Gastrocnemius medialis (tissue), 4 donors: Measurements from ENCODE around the gene C1QTNF1. TPM values are rescaled to one million over a fixed set of nuclear protein-coding genes. Genes with fewer than 3 reads are reported as not detected.
A peak's percentile ranks its signal among the peaks of the same experiment; 100 is the strongest.

ENCODE experiments used
- ATAC-seq, 2 donors: fragments of 150-250 bp; one replicate each; pipeline ENCODE4 v1.9.1; 2016
- DNase-seq, 2 donors: peaks; one replicate each; pipeline ENCODE4 v3.0.0-alpha.2; 2019
- H3K27ac ChIP-seq, 4 donors: fragments of 200-600 bp; sonication (generic); 1 replicate in 1 of 4; 2 replicates in 3 of 4; pipeline ENCODE4 v1.5.1; 2016 to 2018; ENCODE audit warnings: mild to moderate bottlenecking in 2 of 4, moderate library complexity in 1 of 4
- H3K27me3 ChIP-seq, 3 donors: fragments of 200-600 bp; sonication (generic) in 2 of 3; 1 replicate in 1 of 3; 2 replicates in 2 of 3; pipeline versions ENCODE4 v1.5.1 to v1.6.0; 2016 to 2019; ENCODE audit warnings: mild to moderate bottlenecking in 1 of 3, moderate library complexity in 1 of 3
- H3K36me3 ChIP-seq, 2 donors: fragments of 200-600 bp; sonication (generic) in 1 of 2; one replicate each; pipeline ENCODE4 v1.5.1; 2017 to 2018
- H3K4me1 ChIP-seq, 2 donors: fragments of 200-600 bp; sonication (generic) in 1 of 2; one replicate each; pipeline ENCODE4 v1.5.1; 2016 to 2017; ENCODE audit warnings: mild to moderate bottlenecking in 2 of 2
- H3K4me3 ChIP-seq, 4 donors: fragments of 200-600 bp; sonication (generic) in 3 of 4; 1 replicate in 1 of 4; 2 replicates in 3 of 4; pipeline ENCODE4 v1.5.1; 2016 to 2019; ENCODE audit warnings: mild to moderate bottlenecking in 2 of 4
- H3K9me3 ChIP-seq, 3 donors: fragments of 200-600 bp; sonication (generic) in 2 of 3; 1 replicate in 1 of 3; 2 replicates in 2 of 3; pipeline ENCODE4 v1.5.1; 2016 to 2019
- POLR2A ChIP-seq, 2 donors: fragments of 450-650 bp; IDR thresholded peaks; one replicate each; pipeline ENCODE4 v1.6.1; 2017; ENCODE audit warnings: antibody characterized with exemption in 2 of 2, mild to moderate bottlenecking in 2 of 2, moderate library complexity in 2 of 2
- in situ Hi-C, 4 donors: fragments of 200-750 bp; cut with MboI; loops; one replicate each; pipeline versions ENCODE4 v1.15.0 to v1.8.0; 2017; ENCODE audit warnings: low sequenced_read_pairs in 4 of 4
- intact Hi-C: fragments of 100-400 bp; cut with DNase I; formaldehyde crosslinking; loops from one replicate; pipeline ENCODE4 v1.15.1; 2023; ENCODE audit warnings: low total_unique reads
- total RNA-seq, 4 donors: library from RNA; depleted of rRNA; stranded (reverse); fragments of >200 nt; gene quantifications; one replicate each; pipeline versions ENCODE4 v1.1.0 to v1.2.3, GENCODE V29; 2016
- TF ChIP-seq, protein P1 (sequence below), 5 experiments: fragments of 450-650 bp in 3 of 5; fragments of 200-600 bp in 2 of 5; sonication (generic) in 2 of 5; IDR thresholded peaks in 4 of 5; conservative IDR thresholded peaks in 1 of 5; 1 replicate in 4 of 5; 2 replicates in 1 of 5; pipeline ENCODE4 v1.5.1; 2016 to 2019; ENCODE audit warnings: antibody characterized with exemption in 5 of 5, mild to moderate bottlenecking in 3 of 5, moderate library complexity in 3 of 5

The C1QTNF1 gene
- total RNA-seq, 4 donors from 2014 or later = 11.1 to 38.6 (median 21.2) TPM

DNA sequence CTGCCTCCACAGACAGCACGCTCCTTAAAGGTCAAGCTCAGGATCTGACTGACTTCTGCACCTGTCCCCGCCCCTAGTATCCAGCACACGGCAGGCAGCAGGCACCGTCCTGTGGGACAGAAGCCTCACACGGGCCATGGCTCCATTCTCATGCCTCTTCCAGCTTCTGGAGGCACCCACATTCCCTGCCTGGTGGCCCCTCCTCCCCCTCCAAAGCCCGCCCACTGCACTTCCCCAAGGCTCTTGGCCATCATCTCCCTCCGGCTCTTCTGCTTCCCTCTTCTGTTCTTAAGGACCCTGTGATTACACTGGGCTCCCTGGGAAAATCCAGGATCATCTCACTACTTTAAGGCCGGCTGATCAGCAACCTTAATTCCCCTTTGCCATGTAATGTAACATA lies 17.9 kb upstream of the C1QTNF1 start:
- Histone ChIP-seq H3K27ac (peak overlapping the region in 1 of 4 donors; percentile 2), H3K36me3 (no peaks in the 10 kb centered on the region), H3K4me1 (peaks cover 23 to 25% of the 10 kb centered on the region in 2 donors), H3K27me3 (no peaks in the 10 kb centered on the region), H3K4me3 (no peak overlapping the region), H3K9me3 (no peaks in the 10 kb centered on the region)
- no peak for TF ChIP-seq POLR2A (IDR thresholded peaks at IDR 0.05)
- TF ChIP-seq, protein P1, sequence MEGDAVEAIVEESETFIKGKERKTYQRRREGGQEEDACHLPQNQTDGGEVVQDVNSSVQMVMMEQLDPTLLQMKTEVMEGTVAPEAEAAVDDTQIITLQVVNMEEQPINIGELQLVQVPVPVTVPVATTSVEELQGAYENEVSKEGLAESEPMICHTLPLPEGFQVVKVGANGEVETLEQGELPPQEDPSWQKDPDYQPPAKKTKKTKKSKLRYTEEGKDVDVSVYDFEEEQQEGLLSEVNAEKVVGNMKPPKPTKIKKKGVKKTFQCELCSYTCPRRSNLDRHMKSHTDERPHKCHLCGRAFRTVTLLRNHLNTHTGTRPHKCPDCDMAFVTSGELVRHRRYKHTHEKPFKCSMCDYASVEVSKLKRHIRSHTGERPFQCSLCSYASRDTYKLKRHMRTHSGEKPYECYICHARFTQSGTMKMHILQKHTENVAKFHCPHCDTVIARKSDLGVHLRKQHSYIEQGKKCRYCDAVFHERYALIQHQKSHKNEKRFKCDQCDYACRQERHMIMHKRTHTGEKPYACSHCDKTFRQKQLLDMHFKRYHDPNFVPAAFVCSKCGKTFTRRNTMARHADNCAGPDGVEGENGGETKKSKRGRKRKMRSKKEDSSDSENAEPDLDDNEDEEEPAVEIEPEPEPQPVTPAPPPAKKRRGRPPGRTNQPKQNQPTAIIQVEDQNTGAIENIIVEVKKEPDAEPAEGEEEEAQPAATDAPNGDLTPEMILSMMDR (IDR thresholded peaks at IDR 0.05 in 4 of 5, conservative IDR thresholded peaks at IDR 0.05 in 1 of 5) = no peak
- in situ Hi-C loops = no loop called here
- intact Hi-C loops = no loop called here
- peak in 1 of 2 donors; percentile 9 for DNase-seq
- no peak for ATAC-seq

DNA sequence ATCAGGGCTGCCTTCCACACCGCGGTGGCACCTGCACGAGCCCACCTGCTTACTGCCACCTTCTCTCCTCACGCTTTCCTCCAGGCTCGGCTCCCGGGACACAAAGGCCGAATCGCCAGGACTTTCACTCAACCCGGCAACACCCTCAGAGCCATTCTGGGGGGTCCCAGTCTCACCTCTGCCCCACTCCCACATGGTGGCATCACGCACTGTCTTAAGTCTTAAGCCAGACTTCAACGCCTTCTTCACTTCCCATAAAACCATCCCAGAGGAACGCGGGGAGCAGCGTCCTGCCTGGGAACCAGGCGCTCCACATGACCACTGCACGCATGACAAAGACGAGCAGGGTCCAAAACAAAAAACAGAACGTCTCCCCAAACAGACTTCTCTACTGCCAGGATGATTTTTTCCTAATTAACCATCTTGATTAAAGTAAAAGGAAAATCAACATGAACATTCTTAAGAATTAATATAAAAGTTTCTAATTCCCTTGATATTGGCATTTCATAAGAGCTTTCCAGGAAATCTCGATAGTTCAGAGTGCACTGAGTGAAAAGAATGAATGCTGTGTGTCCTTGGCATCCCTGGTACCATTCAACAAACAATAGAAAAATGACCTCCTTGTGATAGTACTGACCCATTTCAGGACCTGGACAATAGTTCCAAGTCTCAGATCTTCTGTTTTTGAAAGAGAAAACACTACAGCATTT lies 17.0 kb upstream of the C1QTNF1 start:
- DNase-seq (no peak), ATAC-seq (no peak)
- Histone ChIP-seq H3K27ac (no peak overlapping the region), H3K4me3 (no peak overlapping the region), H3K36me3 (no peaks in the 10 kb centered on the region), H3K4me1 (peaks cover 23 to 25% of the 10 kb centered on the region in 2 donors), H3K27me3 (no peaks in the 10 kb centered on the region), H3K9me3 (no peaks in the 10 kb centered on the region)
- intact Hi-C loops (no loop called here), in situ Hi-C loops (no loop called here)
- no peak for TF ChIP-seq POLR2A (IDR thresholded peaks at IDR 0.05)
- TF ChIP-seq, protein P1 (IDR thresholded peaks at IDR 0.05 in 4 of 5, conservative IDR thresholded peaks at IDR 0.05 in 1 of 5) = no peak

DNA sequence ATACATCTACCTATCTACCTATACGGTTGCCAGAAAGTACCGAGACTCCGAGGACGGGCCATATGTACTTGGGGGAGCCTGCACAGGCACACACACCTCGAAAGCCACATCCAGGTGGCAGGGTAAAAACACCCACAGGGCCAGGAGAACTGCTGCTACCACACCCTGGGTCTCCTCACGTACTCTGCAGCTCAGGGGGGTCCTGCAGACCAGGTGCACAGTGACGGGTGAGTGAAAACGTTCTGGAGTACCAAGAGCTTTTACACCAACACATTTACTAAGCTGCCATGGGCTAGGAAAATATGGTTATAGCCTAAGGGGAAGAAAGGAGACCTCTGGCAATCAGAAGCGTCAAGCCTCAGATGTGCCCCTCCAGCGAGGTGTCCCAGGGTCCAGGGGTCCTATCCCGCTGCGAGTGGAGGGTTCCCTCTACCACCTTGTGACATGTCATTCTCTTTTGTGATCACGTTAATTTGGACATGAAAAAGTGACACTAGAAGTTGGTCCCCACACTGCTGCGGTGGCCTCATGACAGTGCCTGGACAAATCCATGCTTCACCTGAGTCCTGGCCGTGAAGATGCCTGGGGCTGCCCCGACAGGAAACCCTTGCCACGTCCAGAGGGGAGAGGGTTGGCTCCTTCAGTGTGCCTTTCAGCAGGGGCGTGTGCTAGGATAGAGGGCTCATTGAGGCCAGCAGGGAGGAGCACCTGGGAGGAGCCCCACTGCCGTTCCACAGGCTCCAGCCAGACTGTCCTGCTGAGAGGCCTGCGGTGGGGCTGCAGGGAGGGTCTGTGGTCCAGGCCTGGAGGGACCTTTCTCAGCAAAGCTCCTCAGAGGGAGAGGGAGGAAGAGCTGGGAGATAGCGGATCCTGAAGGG lies 16.2 kb upstream of the C1QTNF1 start:
- no peak overlapping the region for H3K4me3 ChIP-seq

DNA sequence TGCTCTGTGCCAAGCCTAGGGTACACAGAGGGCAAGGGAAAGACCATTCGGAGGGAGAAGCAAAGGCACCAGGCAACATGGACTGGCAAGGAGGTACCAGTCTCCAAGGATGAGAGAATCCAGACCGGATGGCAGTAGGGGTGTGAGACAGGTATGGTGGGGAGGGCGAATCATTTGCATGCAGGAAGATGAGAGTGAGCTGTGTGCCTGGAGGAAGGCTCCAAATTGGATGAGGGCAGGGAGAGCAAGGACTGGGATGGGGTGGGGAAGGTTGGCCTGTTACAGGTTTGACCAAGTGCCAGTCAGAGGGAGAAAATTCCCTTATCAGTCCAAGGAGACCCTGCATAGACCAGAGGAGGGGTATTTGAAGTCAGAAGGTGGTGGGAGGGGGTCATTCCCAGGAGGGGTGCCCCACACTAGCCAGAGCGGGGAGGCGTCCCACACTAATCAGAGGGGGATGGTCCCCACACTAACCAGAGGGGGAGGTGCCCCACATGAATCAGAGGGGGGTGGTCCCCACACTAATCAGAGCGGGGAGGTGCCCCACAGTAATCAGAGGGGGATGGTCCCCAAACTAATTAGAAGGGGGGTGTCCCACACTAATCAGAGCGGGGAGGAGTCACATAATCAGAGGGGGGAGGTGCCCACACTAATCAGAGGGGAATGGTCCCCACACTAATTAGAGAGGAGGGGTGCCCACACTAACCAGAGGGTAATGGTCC lies 15.1 kb upstream of the C1QTNF1 start:
- Histone ChIP-seq H3K27me3 (no peaks in the 10 kb centered on the region), H3K27ac (peak overlapping the region; percentile 72 to 92 (median 84)), H3K4me1 (peaks cover 19 to 22% of the 10 kb centered on the region in 2 donors), H3K9me3 (no peaks in the 10 kb centered on the region), H3K36me3 (no peaks in the 10 kb centered on the region), H3K4me3 (peak overlapping the region; percentile 81 to 96 (median 90))
- ATAC-seq (peak in 1 of 2 donors; percentile 8), DNase-seq (peak in 1 of 2 donors; percentile 12)
- in situ Hi-C loops = no loop called here
- intact Hi-C loops = no loop called here
- TF ChIP-seq, protein P1 (IDR thresholded peaks at IDR 0.05 in 4 of 5, conservative IDR thresholded peaks at IDR 0.05 in 1 of 5) = no peak
- no peak for TF ChIP-seq POLR2A (IDR thresholded peaks at IDR 0.05)

More for the DNA sequence above, 16.2 kb upstream of the C1QTNF1 start:
- TF ChIP-seq, protein P1 (IDR thresholded peaks at IDR 0.05 in 4 of 5, conservative IDR thresholded peaks at IDR 0.05 in 1 of 5) = no peak
- no peak for TF ChIP-seq POLR2A (IDR thresholded peaks at IDR 0.05)
- intact Hi-C loops = no loop called here
- Histone ChIP-seq H3K4me1 (peaks cover 21 to 25% of the 10 kb centered on the region in 2 donors), H3K27me3 (no peaks in the 10 kb centered on the region), H3K27ac (no peak overlapping the region), H3K36me3 (no peaks in the 10 kb centered on the region), H3K9me3 (no peaks in the 10 kb centered on the region)
- in situ Hi-C loops = no loop called here
- ATAC-seq = no peak
- peak in 1 of 2 donors; percentile 5 for DNase-seq
